NCI-H2227 treated with DMSO at 0.1 percent for 48 hours (cell line): Measurements from ENCODE around the gene CDK5R1.
"Not testable (repeated sequence)": the region's sequence is repeated elsewhere in the genome, so short reads cannot be mapped to it uniquely, and the experiment has no call there.

ENCODE experiments used
- DNase-seq: peaks from one replicate; lab custom pipeline; 2025; lab: John Stamatoyannopoulos, UW

CDK5R1 gene

GRCh38 chr17:32516940-32517701 is 30.3 kb downstream of the CDK5R1 start:
- peak; percentile 15 for DNase-seq

- no peak for DNase-seq
Observed at GRCh38 chr17:32517982-32518381, 31.2 kb downstream of the CDK5R1 start.

- no peak for DNase-seq
Observed at GRCh38 chr17:32518646-32519227, 31.9 kb downstream of the CDK5R1 start.

- peak; percentile 86 for DNase-seq
Observed at GRCh38 chr17:32519228-32520103, 32.7 kb downstream of the CDK5R1 start.

- peak; percentile 58 for DNase-seq
Observed at GRCh38 chr17:32520104-32520701, 33.4 kb downstream of the CDK5R1 start.

GRCh38 chr17:32520737-32521404 is 34.1 kb downstream of the CDK5R1 start:
- DNase-seq = no peak

GRCh38 chr17:32523017-32523680 is 36.4 kb downstream of the CDK5R1 start:
- no peak for DNase-seq

GRCh38 chr17:32523827-32524552 is 37.2 kb downstream of the CDK5R1 start:
- DNase-seq = no peak

- not testable (repeated sequence) for DNase-seq
Observed at GRCh38 chr17:32524553-32524880, 37.7 kb downstream of the CDK5R1 start.

GRCh38 chr17:32525122-32525521 is 38.3 kb downstream of the CDK5R1 start:
- no peak for DNase-seq

- DNase-seq = no peak
Observed at GRCh38 chr17:32527146-32527545, 40.4 kb downstream of the CDK5R1 start.

GRCh38 chr17:32528825-32529224 is 42.0 kb downstream of the CDK5R1 start:
- DNase-seq = no peak

GRCh38 chr17:32529604-32530003 is 42.8 kb downstream of the CDK5R1 start:
- no peak for DNase-seq

GRCh38 chr17:32533296-32533695 is 46.5 kb downstream of the CDK5R1 start:
- no peak for DNase-seq

GRCh38 chr17:32536736-32537643 is 50.2 kb downstream of the CDK5R1 start:
- DNase-seq = no peak
